Lung (tissue), 12 donors: Measurements from ENCODE around the gene TMEM51. TPM values are rescaled to one million over a fixed set of nuclear protein-coding genes. Genes with fewer than 3 reads are reported as not detected.
A peak's percentile ranks its signal among the peaks of the same experiment; 100 is the strongest.

ENCODE experiments used
- ATAC-seq: fragments of 200-7000 bp; cut with Tn5 transposase; one replicate; pipeline ENCODE4 v1.9.1; 2020; ENCODE audit warnings: moderate number of reproducible peaks; ENCODE audit not compliant: insufficient read depth, low FRiP score
- DNase-seq, 3 donors: peaks; one replicate each; pipeline ENCODE4 v3.0.0-alpha.2; 2013 to 2017
- H3K27ac ChIP-seq, 2 donors: one replicate each; pipeline ENCODE4 v1.5.1; 2013; ENCODE audit warnings: mild to moderate bottlenecking in 2 of 2, moderate library complexity in 2 of 2, control low read depth in 1 of 2, inconsistent platforms in 1 of 2, low read depth in 1 of 2, low read length in 1 of 2
- H3K27me3 ChIP-seq, 3 donors: one replicate each; pipeline ENCODE4 v1.5.1; 2013; ENCODE audit warnings: low read length in 2 of 3; ENCODE audit not compliant: control insufficient read depth in 3 of 3, insufficient read depth in 3 of 3
- H3K36me3 ChIP-seq, 4 donors: one replicate each; pipeline ENCODE4 v1.5.1; 2013; ENCODE audit warnings: low read length in 4 of 4, mild to moderate bottlenecking in 1 of 4, moderate library complexity in 1 of 4; ENCODE audit not compliant: control insufficient read depth in 4 of 4, insufficient read depth in 4 of 4
- H3K4me1 ChIP-seq, 5 donors: one replicate each; pipeline ENCODE4 v1.5.1; 2013; ENCODE audit warnings: low read length in 5 of 5, mild to moderate bottlenecking in 2 of 5, moderate library complexity in 1 of 5; ENCODE audit not compliant: control insufficient read depth in 5 of 5, insufficient read depth in 5 of 5
- H3K4me3 ChIP-seq: one replicate; pipeline ENCODE4 v1.5.1; 2013; ENCODE audit warnings: mild to moderate bottlenecking, control low read depth, moderate library complexity
- H3K9ac ChIP-seq, 2 donors: one replicate each; pipeline ENCODE4 v1.5.1; 2013; ENCODE audit warnings: low read length in 2 of 2, control low read depth in 1 of 2; ENCODE audit not compliant: insufficient read depth in 1 of 2
- H3K9me3 ChIP-seq, 4 donors: one replicate each; pipeline ENCODE4 v1.5.1; 2013; ENCODE audit warnings: low read length in 3 of 4, mild to moderate bottlenecking in 1 of 4, moderate library complexity in 1 of 4; ENCODE audit not compliant: control insufficient read depth in 4 of 4, insufficient read depth in 3 of 4
- WGBS, 2 donors: extraction: QIAGEN DNeasy Blood & Tissue Kit; methylation state at CpG; one replicate each; pipeline ENCODE4 v1.1.7; 2013; 5-methylcytosine and 5-hydroxymethylcytosine counted together
- polyA plus RNA-seq, 2 donors: library from polyadenylated mRNA; stranded (reverse); fragments of 200-250 nt; gene quantifications; one replicate each; pipeline ENCODE4 v1.2.1, GENCODE V29; 2013
- total RNA-seq, 2 donors: library from RNA; depleted of rRNA in 1 of 2; stranded (reverse); fragments of >200 nt in 1 of 2; gene quantifications; one replicate each; pipeline ENCODE4 v1.2.1, GENCODE V29; 2014 to 2021
- TF ChIP-seq, protein P1 (sequence below): IDR thresholded peaks from 2 replicates; pipeline ENCODE4 v1.5.1; 2012; ENCODE audit warnings: mild to moderate bottlenecking; ENCODE audit errors: control extremely low read depth, extremely low read depth
- donor health status: control.
- donor health status: control.
- donor health status: Bipolar disorder and iron deficiency.
- donor health status: healthy.
- donor health status: DM: yes; HTN: yes; CAD: no.

The TMEM51 gene
- total and polyA plus RNA-seq, 4 donors = 7.7 to 17.8 (median 12.2) TPM

DNA sequence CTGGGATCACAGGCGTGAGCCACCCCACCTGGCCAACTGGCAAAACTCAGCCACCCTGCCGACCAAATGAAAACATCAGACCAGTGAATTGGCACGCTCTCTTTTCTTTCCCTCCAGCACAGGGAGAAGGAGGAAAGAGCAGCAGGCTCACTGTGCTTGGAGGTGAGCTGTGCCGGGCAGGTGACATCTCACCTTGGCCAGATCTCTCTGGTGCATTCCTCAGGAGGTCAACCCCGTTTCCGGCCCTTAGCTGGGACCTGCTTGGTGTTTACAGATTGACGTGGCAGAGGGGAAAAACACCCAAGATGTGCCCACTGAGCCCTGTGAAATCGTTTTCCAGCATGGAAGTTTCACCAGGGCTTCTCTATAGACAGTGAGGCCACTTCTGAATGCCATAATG lies 45.1 kb downstream of the TMEM51 start:
- TF ChIP-seq, protein P1, sequence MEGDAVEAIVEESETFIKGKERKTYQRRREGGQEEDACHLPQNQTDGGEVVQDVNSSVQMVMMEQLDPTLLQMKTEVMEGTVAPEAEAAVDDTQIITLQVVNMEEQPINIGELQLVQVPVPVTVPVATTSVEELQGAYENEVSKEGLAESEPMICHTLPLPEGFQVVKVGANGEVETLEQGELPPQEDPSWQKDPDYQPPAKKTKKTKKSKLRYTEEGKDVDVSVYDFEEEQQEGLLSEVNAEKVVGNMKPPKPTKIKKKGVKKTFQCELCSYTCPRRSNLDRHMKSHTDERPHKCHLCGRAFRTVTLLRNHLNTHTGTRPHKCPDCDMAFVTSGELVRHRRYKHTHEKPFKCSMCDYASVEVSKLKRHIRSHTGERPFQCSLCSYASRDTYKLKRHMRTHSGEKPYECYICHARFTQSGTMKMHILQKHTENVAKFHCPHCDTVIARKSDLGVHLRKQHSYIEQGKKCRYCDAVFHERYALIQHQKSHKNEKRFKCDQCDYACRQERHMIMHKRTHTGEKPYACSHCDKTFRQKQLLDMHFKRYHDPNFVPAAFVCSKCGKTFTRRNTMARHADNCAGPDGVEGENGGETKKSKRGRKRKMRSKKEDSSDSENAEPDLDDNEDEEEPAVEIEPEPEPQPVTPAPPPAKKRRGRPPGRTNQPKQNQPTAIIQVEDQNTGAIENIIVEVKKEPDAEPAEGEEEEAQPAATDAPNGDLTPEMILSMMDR = no peak
- 88 to 90% methylated on average over 8 of the region's 8 CpGs for WGBS, 2 donors
- H3K4me3 ChIP-seq = no peak overlapping the region
- H3K36me3 ChIP-seq = no peaks in the 10 kb centered on the region
- no peak for ATAC-seq
- H3K9ac ChIP-seq = no peak overlapping the region
- H3K27ac ChIP-seq = no peak overlapping the region
- peaks cover 0 to 18% (median 2%) of the 10 kb centered on the region in 5 donors for H3K4me1 ChIP-seq
- no peaks in the 10 kb centered on the region for H3K9me3 ChIP-seq
- DNase-seq = no peak
- H3K27me3 ChIP-seq = no peaks in the 10 kb centered on the region

DNA sequence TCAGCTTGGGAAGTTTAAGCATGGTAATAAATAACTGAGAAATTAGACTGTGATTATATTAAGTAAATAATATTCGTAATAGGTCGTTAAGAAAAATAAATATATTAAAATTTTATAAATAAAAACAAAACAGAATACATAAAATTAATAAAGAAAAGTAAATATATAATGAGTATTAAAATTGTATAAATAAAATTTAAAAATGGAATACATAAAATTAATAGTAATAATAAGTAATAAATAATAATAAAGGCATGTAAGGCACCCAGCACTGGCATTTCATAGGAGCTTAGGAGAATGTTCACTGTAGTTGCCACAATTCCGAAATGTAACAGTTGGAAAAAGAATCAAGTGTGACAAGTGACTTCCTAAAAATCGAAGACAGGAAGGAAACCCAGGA lies 47.7 kb downstream of the TMEM51 start:
- no peak overlapping the region for H3K9ac ChIP-seq
- ATAC-seq = no peak
- no peak overlapping the region for H3K27ac ChIP-seq
- peaks cover 0 to 16% (median 1%) of the 10 kb centered on the region in 5 donors for H3K4me1 ChIP-seq
- 61 to 64% methylated on average over 4 of the region's 4 CpGs for WGBS, 2 donors
- TF ChIP-seq, protein P1 = no peak
- H3K27me3 ChIP-seq = no peaks in the 10 kb centered on the region
- no peaks in the 10 kb centered on the region for H3K9me3 ChIP-seq
- no peak for DNase-seq
- H3K36me3 ChIP-seq = peaks cover 0 to 2% (median 0%) of the 10 kb centered on the region in 4 donors
- no peak overlapping the region for H3K4me3 ChIP-seq

GRCh38 chr1:15201849-15202551 lies 48.5 kb downstream of the TMEM51 start:
- Histone ChIP-seq H3K4me1 (peaks cover 0 to 15% (median 5%) of the 10 kb centered on the region in 5 donors), H3K36me3 (peaks cover 0 to 2% (median 0%) of the 10 kb centered on the region in 4 donors), H3K4me3 (no peak overlapping the region), H3K27ac (no peak overlapping the region), H3K27me3 (no peaks in the 10 kb centered on the region), H3K9ac (no peak overlapping the region), H3K9me3 (no peaks in the 10 kb centered on the region)
- TF ChIP-seq, protein P1 = no peak
- WGBS, 2 donors = 69 to 84% methylated on average over 13 of the region's 13 CpGs
- DNase-seq (peak; percentile 52 to 80 (median 53)), ATAC-seq (no peak)

- no peak for ATAC-seq
- Histone ChIP-seq H3K9ac (no peak overlapping the region), H3K4me1 (peaks cover 0 to 19% (median 9%) of the 10 kb centered on the region in 5 donors), H3K27me3 (no peaks in the 10 kb centered on the region), H3K4me3 (no peak overlapping the region), H3K9me3 (no peaks in the 10 kb centered on the region), H3K36me3 (peaks cover 0 to 2% (median 0%) of the 10 kb centered on the region in 4 donors), H3K27ac (no peak overlapping the region)
- WGBS, 2 donors = 91 to 92% methylated on average over 7 of the region's 7 CpGs
- no peak for DNase-seq
- TF ChIP-seq, protein P1 = no peak
Observed at GRCh38 chr1:15204931-15205330, 51.4 kb downstream of the TMEM51 start.
